Esophagus muscularis mucosa (tissue), 4 donors: ENCODE measurements around the gene RTL10. TPM values are rescaled to one million over a fixed set of nuclear protein-coding genes. Genes with fewer than 3 reads are reported as not detected.

Experiments used
- DNase-seq: peaks from one replicate; pipeline ENCODE4 v3.0.0-alpha.2; 2017; ENCODE audit errors: extremely low spot score
- H3K27ac ChIP-seq, 4 donors: fragments of 200-600 bp; sonication (generic); replicated peaks in 1 of 4; 1 replicate in 3 of 4; 2 replicates in 1 of 4; pipeline ENCODE4 v1.5.1; 2016 to 2019; ENCODE audit warnings: mild to moderate bottlenecking in 1 of 4
- H3K27me3 ChIP-seq, 4 donors: fragments of 200-600 bp; sonication (generic); one replicate each; pipeline versions ENCODE4 v1.5.1 to v1.6.0; 2016 to 2019
- H3K36me3 ChIP-seq, 4 donors: fragments of 200-600 bp; sonication (generic); one replicate each; pipeline ENCODE4 v1.5.1; 2016 to 2019
- H3K4me1 ChIP-seq, 4 donors: fragments of 200-600 bp; sonication (generic); one replicate each; pipeline ENCODE4 v1.5.1; 2016 to 2019
- H3K4me3 ChIP-seq, 4 donors: fragments of 200-600 bp; sonication (generic); 1 replicate in 2 of 4; 2 replicates in 2 of 4; pipeline ENCODE4 v1.5.1; 2016 to 2019; ENCODE audit warnings: mild to moderate bottlenecking in 4 of 4, moderate library complexity in 1 of 4
- H3K9me3 ChIP-seq, 4 donors: fragments of 200-600 bp; sonication (generic); 1 replicate in 3 of 4; 2 replicates in 1 of 4; pipeline ENCODE4 v1.5.1; 2016 to 2019
- EP300 ChIP-seq: sonication (generic); formaldehyde crosslinking; IDR thresholded peaks from one replicate; pipeline ENCODE4 v1.6.1; 2017; ENCODE audit warnings: antibody characterized with exemption
- POLR2A ChIP-seq: fragments of 450-650 bp; IDR thresholded peaks from one replicate; pipeline ENCODE4 v1.6.1; 2017; ENCODE audit warnings: antibody characterized with exemption, moderate library complexity, mild to moderate bottlenecking, low read depth
- POLR2AphosphoS5 ChIP-seq, 2 donors: sonication (generic); formaldehyde crosslinking; IDR thresholded peaks; one replicate each; pipeline ENCODE4 v1.6.1; 2017; ENCODE audit warnings: antibody characterized with exemption in 2 of 2
- WGBS: methylation state at CpG from one replicate; pipeline ENCODE4 v1.1.5; 2018; 5-methylcytosine and 5-hydroxymethylcytosine counted together
- intact Hi-C: fragments of 100-400 bp; cut with DNase I; formaldehyde crosslinking; loops from one replicate; pipeline ENCODE4 v1.15.1; 2023
- total RNA-seq, 4 donors: library from RNA; depleted of rRNA; stranded (reverse); fragments of >200 nt; gene quantifications; one replicate each; pipeline versions ENCODE4 v1.1.0 to v1.2.1, GENCODE V29; 2016
- TF ChIP-seq, protein P1 (sequence below), 3 experiments: fragments of 200-600 bp in 2 of 3; fragments of 450-650 bp in 1 of 3; sonication (generic) in 2 of 3; IDR thresholded peaks; one replicate each; pipeline ENCODE4 v1.5.1; 2017 to 2019; ENCODE audit warnings: antibody characterized with exemption in 3 of 3, mild to moderate bottlenecking in 2 of 3, moderate library complexity in 1 of 3

RTL10 gene
- total RNA-seq, 4 donors from 2014 or later, result 5.6 to 14.8 (median 11.1) TPM

DNA sequence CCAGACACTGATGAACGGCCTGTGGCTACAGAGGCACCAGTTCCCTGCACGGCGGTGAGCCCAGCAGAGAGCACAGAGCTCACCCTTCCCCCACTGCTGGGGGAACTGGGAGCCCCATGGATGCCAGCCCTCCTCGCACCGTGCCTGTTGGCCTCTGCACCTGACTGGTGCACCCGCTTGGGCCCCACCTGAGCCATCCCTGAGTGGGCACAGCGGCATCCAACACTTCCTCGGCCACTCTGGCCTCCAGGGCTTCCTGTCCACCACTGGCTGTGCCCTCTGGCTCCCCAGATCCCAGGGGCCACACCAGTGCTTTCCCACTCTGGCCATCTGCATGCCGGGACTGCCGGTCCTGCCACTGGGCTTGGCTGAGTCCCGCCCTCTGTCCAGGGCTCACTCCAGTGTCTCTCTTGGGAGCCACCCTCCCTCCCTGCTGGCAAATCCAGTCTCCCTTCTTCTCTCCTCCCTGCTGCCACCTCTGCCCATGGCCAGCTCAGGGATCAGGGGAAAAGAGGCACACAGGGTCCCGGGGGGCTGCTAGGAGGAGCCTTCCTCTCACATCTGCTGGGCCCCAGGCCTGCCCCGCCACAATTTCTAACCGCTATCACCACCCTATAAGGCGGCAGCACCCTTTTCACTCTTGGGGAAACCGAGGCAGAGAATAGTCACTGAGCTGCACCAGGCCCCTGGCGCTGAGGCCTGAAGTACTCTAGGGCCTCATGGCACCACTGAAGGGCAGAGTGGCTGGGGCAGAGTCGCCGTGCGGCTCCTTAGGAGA, 33.0 kb downstream of the RTL10 start:
- Histone ChIP-seq H3K9me3 (no peaks in the 10 kb centered on the region), H3K4me3 (no peak overlapping the region), H3K27ac (no peak overlapping the region), H3K27me3 (no peaks in the 10 kb centered on the region), H3K4me1 (no peaks in the 10 kb centered on the region), H3K36me3 (peaks cover 0 to 15% (median 6%) of the 10 kb centered on the region in 4 donors)
- WGBS, result 90% methylated on average over 16 of the region's 20 CpGs
- no peak for TF ChIP-seq POLR2AphosphoS5 (IDR thresholded peaks at IDR 0.05)
- TF ChIP-seq, protein P1, sequence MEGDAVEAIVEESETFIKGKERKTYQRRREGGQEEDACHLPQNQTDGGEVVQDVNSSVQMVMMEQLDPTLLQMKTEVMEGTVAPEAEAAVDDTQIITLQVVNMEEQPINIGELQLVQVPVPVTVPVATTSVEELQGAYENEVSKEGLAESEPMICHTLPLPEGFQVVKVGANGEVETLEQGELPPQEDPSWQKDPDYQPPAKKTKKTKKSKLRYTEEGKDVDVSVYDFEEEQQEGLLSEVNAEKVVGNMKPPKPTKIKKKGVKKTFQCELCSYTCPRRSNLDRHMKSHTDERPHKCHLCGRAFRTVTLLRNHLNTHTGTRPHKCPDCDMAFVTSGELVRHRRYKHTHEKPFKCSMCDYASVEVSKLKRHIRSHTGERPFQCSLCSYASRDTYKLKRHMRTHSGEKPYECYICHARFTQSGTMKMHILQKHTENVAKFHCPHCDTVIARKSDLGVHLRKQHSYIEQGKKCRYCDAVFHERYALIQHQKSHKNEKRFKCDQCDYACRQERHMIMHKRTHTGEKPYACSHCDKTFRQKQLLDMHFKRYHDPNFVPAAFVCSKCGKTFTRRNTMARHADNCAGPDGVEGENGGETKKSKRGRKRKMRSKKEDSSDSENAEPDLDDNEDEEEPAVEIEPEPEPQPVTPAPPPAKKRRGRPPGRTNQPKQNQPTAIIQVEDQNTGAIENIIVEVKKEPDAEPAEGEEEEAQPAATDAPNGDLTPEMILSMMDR (IDR thresholded peaks at IDR 0.05), result no peak
- TF ChIP-seq POLR2A, result no peak
- no peak for TF ChIP-seq EP300
- intact Hi-C loops, result no loop called here
- no peak for DNase-seq

DNA sequence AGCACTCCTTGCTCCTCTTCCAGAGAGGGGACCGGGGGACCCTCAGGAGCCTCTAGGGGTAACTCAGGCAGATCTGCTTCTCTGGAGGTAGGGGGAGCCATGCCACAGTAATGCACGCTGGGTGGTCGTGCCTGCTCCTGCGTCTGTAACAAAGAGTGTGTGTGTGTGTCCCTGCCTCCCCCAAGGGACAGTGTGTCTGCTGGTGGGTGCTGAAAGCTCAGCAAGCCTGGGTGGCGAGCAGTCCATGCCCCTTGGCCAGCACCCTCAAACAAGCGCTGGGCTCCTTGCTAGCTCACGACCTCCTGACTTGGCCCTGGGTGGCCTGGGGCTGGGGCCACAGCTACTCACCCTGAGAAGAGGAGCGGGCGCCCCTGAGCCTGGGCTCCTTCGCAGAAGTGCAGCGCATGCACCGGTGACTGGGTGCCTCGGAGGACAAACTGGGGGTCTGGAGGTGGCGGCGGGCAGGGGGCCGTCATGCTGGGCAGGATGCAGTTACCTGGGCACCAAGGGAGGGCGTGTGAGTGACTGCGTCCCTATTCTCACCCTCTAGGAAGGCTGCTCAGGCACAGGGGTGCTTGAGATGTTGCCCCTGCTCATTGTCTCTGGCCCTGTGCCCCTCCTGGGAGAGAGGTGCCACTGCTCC, 33.7 kb downstream of the RTL10 start:
- no peak overlapping the region for H3K27ac ChIP-seq
- H3K4me3 ChIP-seq, result no peak overlapping the region
- intact Hi-C loops, result no loop called here
- DNase-seq, result no peak
- no peaks in the 10 kb centered on the region for H3K4me1 ChIP-seq
- H3K9me3 ChIP-seq, result no peaks in the 10 kb centered on the region
- TF ChIP-seq, protein P1 (IDR thresholded peaks at IDR 0.05), result no peak
- no peak for TF ChIP-seq POLR2A
- TF ChIP-seq POLR2AphosphoS5 (IDR thresholded peaks at IDR 0.05), result no peak
- TF ChIP-seq EP300, result no peak
- H3K36me3 ChIP-seq, result peaks cover 0 to 15% (median 6%) of the 10 kb centered on the region in 4 donors
- H3K27me3 ChIP-seq, result no peaks in the 10 kb centered on the region
- 78% methylated on average over 8 of the region's 18 CpGs for WGBS

DNA sequence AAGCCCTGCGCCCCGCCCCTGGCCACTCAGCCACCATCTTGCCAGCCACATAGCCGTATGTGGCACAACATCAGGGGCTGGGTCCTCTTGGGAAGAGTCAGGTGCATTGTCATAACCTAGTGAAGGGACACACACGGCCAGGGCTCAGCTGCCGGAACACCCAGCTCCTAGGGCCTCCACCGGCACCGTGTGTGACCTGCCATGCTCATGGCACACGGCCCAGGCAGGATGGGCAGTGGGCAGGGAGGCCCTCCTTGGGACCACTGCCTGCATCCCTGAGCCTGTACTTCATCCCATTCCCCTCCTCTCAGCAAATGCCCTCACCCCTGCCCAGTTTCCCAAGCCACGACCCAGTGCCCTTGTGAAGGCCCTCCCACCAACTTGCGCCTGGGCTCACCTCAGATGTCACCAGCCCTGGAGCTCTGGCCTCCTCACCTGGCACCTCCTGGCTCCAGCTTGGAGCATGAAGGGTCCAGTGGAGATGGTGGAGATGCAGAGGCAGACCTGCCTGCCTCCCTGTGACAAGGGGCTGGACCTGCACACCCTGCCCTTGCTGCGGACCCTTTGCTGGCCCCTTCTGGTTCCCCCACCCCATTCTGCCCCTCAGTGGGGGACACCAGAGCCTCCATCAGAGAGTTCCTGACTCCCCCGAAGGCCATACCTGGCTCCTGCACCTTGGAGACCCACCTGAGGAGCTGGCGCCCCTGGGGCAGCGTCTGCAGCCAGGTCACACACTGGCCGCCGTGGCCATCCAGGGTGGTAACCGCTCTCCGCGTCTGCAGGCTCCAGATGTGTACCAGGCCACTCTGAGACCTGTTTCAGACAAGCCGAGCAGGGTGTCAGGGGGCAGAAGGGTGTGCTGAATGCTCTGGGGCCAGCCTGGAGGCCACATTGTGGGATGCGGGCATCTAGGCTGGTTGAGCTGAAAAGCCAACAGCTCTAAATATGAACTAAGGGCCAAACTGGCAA, 34.5 kb downstream of the RTL10 start:
- Histone ChIP-seq H3K4me1 (no peaks in the 10 kb centered on the region), H3K27me3 (no peaks in the 10 kb centered on the region), H3K36me3 (peaks cover 0 to 15% (median 6%) of the 10 kb centered on the region in 4 donors), H3K4me3 (no peak overlapping the region), H3K27ac (no peak overlapping the region), H3K9me3 (no peaks in the 10 kb centered on the region)
- TF ChIP-seq POLR2AphosphoS5 (IDR thresholded peaks at IDR 0.05), result no peak
- no peak for TF ChIP-seq POLR2A
- TF ChIP-seq, protein P1 (IDR thresholded peaks at IDR 0.05), result no peak
- no peak for TF ChIP-seq EP300
- intact Hi-C loops, result no loop called here
- DNase-seq, result no peak
- WGBS, result 93% methylated on average over 20 of the region's 21 CpGs

DNA sequence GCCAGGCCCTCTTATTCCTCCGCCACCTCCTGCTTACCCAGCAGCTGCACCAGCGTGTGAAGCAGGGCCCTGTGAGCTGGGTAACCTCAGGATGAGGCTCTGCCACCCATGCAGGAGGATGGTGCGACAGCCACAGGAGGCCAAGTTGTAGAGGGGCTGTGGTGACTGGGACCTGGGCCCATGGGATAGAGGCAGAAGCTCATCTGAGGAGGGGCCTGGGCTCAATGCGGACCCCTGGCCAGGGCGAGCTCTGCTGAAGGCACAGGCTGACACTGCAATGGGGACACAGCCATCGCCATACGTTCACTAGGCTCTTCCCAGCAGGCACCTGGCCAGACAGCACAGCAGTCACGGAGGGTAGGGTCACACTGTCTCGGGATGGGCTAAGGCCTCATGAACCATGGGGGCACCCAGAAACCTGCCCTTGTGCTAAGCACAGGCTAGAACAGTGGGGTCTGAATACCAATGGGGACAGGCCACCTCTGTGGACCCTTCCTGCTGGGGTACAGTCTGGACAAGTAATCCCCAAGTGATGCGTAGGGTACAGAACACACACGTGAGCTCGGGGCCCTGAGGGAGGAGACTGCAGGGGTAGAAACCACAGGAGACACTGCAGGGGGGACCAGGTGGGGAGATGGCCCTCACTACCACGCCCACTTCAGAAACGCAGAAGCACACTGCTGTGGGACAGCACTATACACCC, 35.3 kb downstream of the RTL10 start:
- Histone ChIP-seq H3K27me3 (no peaks in the 10 kb centered on the region), H3K9me3 (no peaks in the 10 kb centered on the region), H3K36me3 (peaks cover 0 to 15% (median 6%) of the 10 kb centered on the region in 4 donors), H3K4me3 (no peak overlapping the region), H3K27ac (no peak overlapping the region), H3K4me1 (no peaks in the 10 kb centered on the region)
- no peak for DNase-seq
- TF ChIP-seq POLR2A (no peak), EP300 (no peak), POLR2AphosphoS5 (IDR thresholded peaks at IDR 0.05) (no peak)
- TF ChIP-seq, protein P1 (IDR thresholded peaks at IDR 0.05), result no peak
- intact Hi-C loops, result no loop called here
- 90% methylated on average over 2 of the region's 14 CpGs for WGBS
